SH-SY5Y (cell line): Measurements from ENCODE around the gene PHC3.

Experiments used
- GATA2 ChIP-seq: IDR thresholded peaks from 2 replicates; pipeline ENCODE4 v1.6.1; 2011; ENCODE audit warnings: mild to moderate bottlenecking, low read depth, low read length
- GATA3 ChIP-seq: IDR thresholded peaks from 2 replicates; pipeline ENCODE4 v1.6.1; 2011; ENCODE audit warnings: low read depth, mild to moderate bottlenecking, low read length, moderate library complexity

The PHC3 gene

GRCh38 chr3:170079536-170080165 is 101.9 kb downstream of the PHC3 start:
- TF ChIP-seq GATA2 (peak; percentile 25; the same call in 1 of the 2 replicates), GATA3 (no peak)

- TF ChIP-seq GATA2 (no peak), GATA3 (no peak)
These were observed 102.8 kb downstream of the PHC3 start for GRCh38 chr3:170078620-170079281.

- TF ChIP-seq GATA2 (no peak), GATA3 (no peak)
These were observed 104.2 kb downstream of the PHC3 start for GRCh38 chr3:170077361-170077760.

- TF ChIP-seq GATA2, result no peak
- TF ChIP-seq GATA3, result no peak
These were observed 104.8 kb downstream of the PHC3 start for GRCh38 chr3:170076715-170077238.

GRCh38 chr3:170075441-170076091 is 106.0 kb downstream of the PHC3 start:
- TF ChIP-seq GATA3 (no peak), GATA2 (no peak)

- TF ChIP-seq GATA3, result no peak
- TF ChIP-seq GATA2, result no peak
These were observed 117.4 kb downstream of the PHC3 start for GRCh38 chr3:170064108-170064507.

GRCh38 chr3:170063691-170064090 is 117.8 kb downstream of the PHC3 start:
- TF ChIP-seq GATA2 (no peak), GATA3 (no peak)

- TF ChIP-seq GATA3 (no peak), GATA2 (no peak)
These were observed 118.8 kb downstream of the PHC3 start for GRCh38 chr3:170062769-170063168.

GRCh38 chr3:170062068-170062467 is 119.5 kb downstream of the PHC3 start:
- TF ChIP-seq GATA2, result no peak
- TF ChIP-seq GATA3, result no peak

- TF ChIP-seq GATA2, result no peak
- no peak for TF ChIP-seq GATA3
These were observed 122.1 kb downstream of the PHC3 start for GRCh38 chr3:170059447-170059846.

- TF ChIP-seq GATA3 (no peak), GATA2 (no peak)
These were observed 123.4 kb downstream of the PHC3 start for GRCh38 chr3:170058127-170058526.

- TF ChIP-seq GATA2 (no peak), GATA3 (no peak)
These were observed 124.0 kb downstream of the PHC3 start for GRCh38 chr3:170057550-170057949.

- TF ChIP-seq GATA3, result no peak
These were observed 124.7 kb downstream of the PHC3 start for GRCh38 chr3:170056710-170057454.

GRCh38 chr3:170055209-170055608 is 126.3 kb downstream of the PHC3 start:
- TF ChIP-seq GATA2, result no peak
- TF ChIP-seq GATA3, result no peak

- TF ChIP-seq GATA2 (no peak), GATA3 (no peak)
These were observed 127.3 kb downstream of the PHC3 start for GRCh38 chr3:170054204-170054603.
